K562 (cell line): ENCODE data around the gene MYL3. TPM values are rescaled to one million over a fixed set of nuclear protein-coding genes. Genes with fewer than 3 reads are reported as not detected.

Experiments used
- ARNT ChIP-seq, 2 experiments: fragments of 450-650 bp; IDR thresholded peaks; 2 replicates each; pipeline ENCODE4 v1.6.1; 2016; ENCODE audit warnings: mild to moderate bottlenecking in 1 of 2
- CBX1 ChIP-seq: sonication (generic); IDR thresholded peaks from 2 replicates; pipeline ENCODE4 v1.6.1; 2016; ENCODE audit warnings: antibody characterized with exemption, low read depth, mild to moderate bottlenecking
- CBX5 ChIP-seq: IDR thresholded peaks from 2 replicates; pipeline ENCODE4 v1.6.1; 2014; ENCODE audit warnings: low read depth, borderline replicate concordance
- CXXC5 ChIP-seq: fragments of 250-450 bp; sonication (Bioruptor Pico); IDR thresholded peaks from 2 replicates; pipeline ENCODE4 v1.8.0; 2022; ENCODE audit warnings: inconsistent platforms, mild to moderate bottlenecking, moderate library complexity
- DACH1 ChIP-seq: fragments of 450-650 bp; IDR thresholded peaks from 2 replicates; pipeline ENCODE4 v1.6.1; 2018; ENCODE audit not compliant: partially characterized antibody
- E2F5 ChIP-seq: sonication (generic); formaldehyde crosslinking; IDR thresholded peaks from 2 replicates; pipeline ENCODE4 v1.8.0; 2022; ENCODE audit warnings: mild to moderate bottlenecking, missing genetic modification reagents
- KDM1A ChIP-seq, 2 experiments: fragments of 450-650 bp; IDR thresholded peaks; 2 replicates each; pipeline ENCODE4 v1.6.1; 2016; ENCODE audit warnings: mild to moderate bottlenecking in 2 of 2
- KLF10 ChIP-seq: fragments of 250-450 bp; sonication (Bioruptor Pico); IDR thresholded peaks from 2 replicates; pipeline ENCODE4 v1.6.1; 2021; ENCODE audit warnings: matching md5 sums
- MEF2A ChIP-seq: IDR thresholded peaks from 2 replicates; pipeline ENCODE4 v1.6.1; 2011; ENCODE audit warnings: low read depth, mild to moderate bottlenecking, low read length, moderate library complexity; ENCODE audit not compliant: control insufficient read depth
- MXI1 ChIP-seq: IDR thresholded peaks from 2 replicates; pipeline ENCODE4 v1.6.1; 2011; ENCODE audit warnings: low read depth, mild to moderate bottlenecking, improper control_type of control experiment, low read length
- NR2F6 ChIP-seq: fragments of 450-650 bp; formaldehyde crosslinking; IDR thresholded peaks from 2 replicates; pipeline ENCODE4 v1.4.0; 2020; ENCODE audit warnings: mild to moderate bottlenecking
- PHF21A ChIP-seq: fragments of 450-650 bp; IDR thresholded peaks from 2 replicates; pipeline ENCODE4 v1.6.1; 2017; ENCODE audit warnings: low read depth, borderline replicate concordance
- PHF8 ChIP-seq: fragments of 200-600 bp; sonication (generic); IDR thresholded peaks from 2 replicates; pipeline ENCODE4 v1.6.1; 2012; ENCODE audit warnings: mixed run types, mild to moderate bottlenecking, inconsistent platforms, low read length, moderate library complexity, borderline replicate concordance
- RAD21 ChIP-seq, 2 experiments: fragments of 250-450 bp in 1 of 2; fragments of 450-650 bp in 1 of 2; sonication (Bioruptor Pico) in 1 of 2; formaldehyde crosslinking in 1 of 2; IDR thresholded peaks in 1 of 2; conservative IDR thresholded peaks in 1 of 2; 2 replicates each; pipeline versions ENCODE4 v1.4.0 to v1.8.0; 2020 to 2022; ENCODE audit warnings: mild to moderate bottlenecking in 2 of 2, moderate library complexity in 1 of 2
- TCF15 ChIP-seq: fragments of 250-450 bp; sonication (Bioruptor Pico); IDR thresholded peaks from 2 replicates; pipeline ENCODE4 v1.8.0; 2022; ENCODE audit warnings: moderate library complexity, mild to moderate bottlenecking, inconsistent platforms
- TGIF2 ChIP-seq: sonication (generic); formaldehyde crosslinking; IDR thresholded peaks from 2 replicates; pipeline ENCODE4 v1.8.1; 2022; ENCODE audit warnings: mild to moderate bottlenecking, missing genetic modification reagents, moderate library complexity
- TOE1 ChIP-seq, 2 experiments: fragments of 450-650 bp in 1 of 2; sonication (generic) in 1 of 2; formaldehyde crosslinking in 1 of 2; IDR thresholded peaks; 2 replicates each; pipeline versions ENCODE4 v1.7.1 to v1.8.0; 2016 to 2022; ENCODE audit warnings: borderline replicate concordance in 2 of 2, mild to moderate bottlenecking in 2 of 2, antibody characterized with exemption in 1 of 2, inconsistent platforms in 1 of 2, low read depth in 1 of 2, missing genetic modification reagents in 1 of 2, moderate library complexity in 1 of 2
- ZBTB26 ChIP-seq: fragments of 450-650 bp; formaldehyde crosslinking; IDR thresholded peaks from 2 replicates; pipeline ENCODE4 v1.4.0; 2022; ENCODE audit warnings: missing genetic modification characterization
- ZBTB7A ChIP-seq: IDR thresholded peaks from 2 replicates; pipeline ENCODE4 v1.6.1; 2011; ENCODE audit warnings: low read depth, mild to moderate bottlenecking, low read length, moderate library complexity, borderline replicate concordance; ENCODE audit not compliant: control insufficient read depth
- ZNF134 ChIP-seq: fragments of 250-450 bp; sonication (Bioruptor Pico); conservative IDR thresholded peaks from 2 replicates; pipeline ENCODE4 v1.4.0; 2020
- ZNF165 ChIP-seq: fragments of 250-450 bp; sonication (Bioruptor Pico); IDR thresholded peaks from 2 replicates; pipeline ENCODE4 v1.4.0; 2020; ENCODE audit warnings: borderline replicate concordance
- ZNF217 ChIP-seq: sonication (generic); formaldehyde crosslinking; IDR thresholded peaks from 2 replicates; pipeline ENCODE4 v1.8.0; 2022; ENCODE audit warnings: mild to moderate bottlenecking, missing genetic modification reagents
- ZNF263 ChIP-seq: sonication (generic); formaldehyde crosslinking; IDR thresholded peaks from 2 replicates; pipeline ENCODE4 v1.8.0; 2022; ENCODE audit warnings: mild to moderate bottlenecking, missing genetic modification reagents, borderline replicate concordance
- ZNF282 ChIP-seq: sonication (generic); formaldehyde crosslinking; IDR thresholded peaks from 2 replicates; pipeline ENCODE4 v1.8.1; 2023; ENCODE audit warnings: missing genetic modification reagents
- ZNF41 ChIP-seq: fragments of 250-450 bp; sonication (Bioruptor Pico); conservative IDR thresholded peaks from 2 replicates; pipeline ENCODE4 v1.4.0; 2020; ENCODE audit warnings: mild to moderate bottlenecking
- polyA plus RNA-seq, 8 experiments: library from polyadenylated mRNA; depleted of rRNA in 4 of 8; stranded (reverse) in 5 of 8; unstranded in 3 of 8; fragments of >200 nt; fragmentation: Nextera tagmentation in 2 of 8; fragmentation: Illumina TruSeq in 1 of 8; extraction: Ambion mirVana in 2 of 8; extraction: Trizol in 1 of 8; gene quantifications; 2 replicates each; pipeline versions ENCODE4 v1.2.1 to v1.2.3, GENCODE V29; 2011 to 2014; ENCODE audit warnings: inconsistent platforms in 1 of 8, missing spikeins in 1 of 8
- total RNA-seq, 7 experiments: library from RNA; depleted of rRNA in 6 of 7; stranded (reverse); fragments of >200 nt in 6 of 7; fragmentation: Illumina TruSeq in 2 of 7; extraction: Trizol in 2 of 7; gene quantifications; 2 replicates each; pipeline versions ENCODE4 v1.2.1 to v1.2.3, GENCODE V29; 2011 to 2021; ENCODE audit warnings: low replicate concordance in 1 of 7

The MYL3 gene
- total and polyA plus RNA-seq, 9 of the 15 experiments (the other 6 are each of a cell fraction or from before 2014, with no cell fraction given) = 0.14 to 0.45 TPM; not detected in 7

- TF ChIP-seq ZNF41 (no peak), CBX5 (no peak), TCF15 (no peak), KLF10 (CRISPR knock-in tag) (no peak), ZBTB7A (peak; percentile 85; the same call in 1 of the 2 replicates), CXXC5 (CRISPR knock-in tag) (peak; percentile 48), ZBTB26 (CRISPR knock-in tag) (no peak), DACH1 (no peak), NR2F6 (CRISPR knock-in tag) (no peak), TOE1 (IDR thresholded peaks at IDR 0.05; ENCODE audit: borderline replicate concordance) (no peak), TOE1 (CRISPR knock-in tag; IDR thresholded peaks at IDR 0.05; ENCODE audit: borderline replicate concordance, low read depth) (0 out of 2 replicates have a peak, but pooled peaks have one; percentile 55), ZNF282 (CRISPR knock-in tag) (0 out of 2 replicates have a peak, but pooled peaks have one; percentile 42), ZNF217 (no peak), PHF21A (no peak), MEF2A (no peak), PHF8 (peak; percentile 40; the same call in 1 of the 2 replicates), E2F5 (CRISPR knock-in tag) (peak; percentile 86; the same call in 1 of the 2 replicates), RAD21 (CRISPR knock-in tag; conservative IDR thresholded peaks at IDR 0.05 in 1 of 2, IDR thresholded peaks at IDR 0.05 in 1 of 2) (peak; percentile 11 to 39; a peak in 2 of 4 replicates), ZNF134 (peak; percentile 96), ARNT (IDR thresholded peaks at IDR 0.05) (no peak), ZNF165 (no peak), ZNF263 (CRISPR knock-in tag) (peak; percentile 98), KDM1A (IDR thresholded peaks at IDR 0.05) (no peak), TGIF2 (0 out of 2 replicates have a peak, but pooled peaks have one; percentile 19), CBX1 (no peak; the same call in none of the 2 replicates), MXI1 (no peak)
Observed at GRCh38 chr3:46845860-46846623, 17.2 kb downstream of the MYL3 start (continued).
